ENCODE data around the gene IL17RB.

The IL17RB gene

GRCh38 chr3:53812434-53812833, 33.9 kb upstream of the IL17RB start:
- DNase-seq (ENCODE audit: low spot score) = no peak

GRCh38 chr3:53813229-53813628, 33.1 kb upstream of the IL17RB start:
- DNase-seq (ENCODE audit: low spot score) = no peak

GRCh38 chr3:53813876-53814275, 32.5 kb upstream of the IL17RB start:
- no peak for DNase-seq (ENCODE audit: low spot score)

- DNase-seq (ENCODE audit: low spot score) = no peak
Observed at GRCh38 chr3:53815067-53815466, 31.3 kb upstream of the IL17RB start.

GRCh38 chr3:53815651-53816050, 30.7 kb upstream of the IL17RB start:
- no peak for DNase-seq (ENCODE audit: low spot score)

- DNase-seq (ENCODE audit: low spot score) = no peak
Observed at GRCh38 chr3:53816425-53816824, 29.9 kb upstream of the IL17RB start.

- no peak for DNase-seq (ENCODE audit: low spot score)
Observed at GRCh38 chr3:53817211-53817610, 29.2 kb upstream of the IL17RB start.

GRCh38 chr3:53817809-53818208, 28.6 kb upstream of the IL17RB start:
- DNase-seq (ENCODE audit: low spot score) = no peak

- no peak for DNase-seq (ENCODE audit: low spot score)
Observed at GRCh38 chr3:53818221-53819162, 27.9 kb upstream of the IL17RB start.

- DNase-seq (ENCODE audit: low spot score) = no peak
Observed at GRCh38 chr3:53819163-53819868, 27.1 kb upstream of the IL17RB start.

- DNase-seq (ENCODE audit: low spot score) = no peak
Observed at GRCh38 chr3:53820084-53820483, 26.3 kb upstream of the IL17RB start.

- no peak for DNase-seq (ENCODE audit: low spot score)
Observed at GRCh38 chr3:53820756-53821580, 25.4 kb upstream of the IL17RB start.

- no peak for DNase-seq (ENCODE audit: low spot score)
Observed at GRCh38 chr3:53821631-53822121, 24.7 kb upstream of the IL17RB start.

GRCh38 chr3:53822331-53822741, 24.0 kb upstream of the IL17RB start:
- DNase-seq (ENCODE audit: low spot score) = no peak

GRCh38 chr3:53823026-53823955, 23.1 kb upstream of the IL17RB start:
- no peak for DNase-seq (ENCODE audit: low spot score)

GRCh38 chr3:53823956-53824657, 22.3 kb upstream of the IL17RB start:
- no peak for DNase-seq (ENCODE audit: low spot score)

GRCh38 chr3:53824795-53825194, 21.6 kb upstream of the IL17RB start:
- no peak for DNase-seq (ENCODE audit: low spot score)

GRCh38 chr3:53826048-53826447, 20.3 kb upstream of the IL17RB start:
- no peak for DNase-seq (ENCODE audit: low spot score)

GRCh38 chr3:53828581-53828980, 17.8 kb upstream of the IL17RB start:
- no peak for DNase-seq (ENCODE audit: low spot score)

GRCh38 chr3:53829605-53830004, 16.8 kb upstream of the IL17RB start:
- DNase-seq (ENCODE audit: low spot score) = no peak
